Measurements from ENCODE around the gene MAPK7. TPM values are rescaled to one million over a fixed set of nuclear protein-coding genes. Genes with fewer than 3 reads are reported as not detected.

Gene MAPK7
- total RNA-seq, 1 donor from 2014 or later: 7.8 TPM

GRCh38 chr17:19413761-19414160 lies 35.5 kb downstream of the MAPK7 start:
- peaks cover 0 to 4% (median 0%) of the 10 kb centered on the region in 3 donors for H3K4me1 ChIP-seq (ENCODE audit: control insufficient read depth in 3 of 3, insufficient read depth in 3 of 3, low read length in 3 of 3)
- no peaks in the 10 kb centered on the region for H3K9me3 ChIP-seq (ENCODE audit: control insufficient read depth in 3 of 3, low read length in 3 of 3)
- no peak overlapping the region for H3K27ac ChIP-seq (ENCODE audit: low read depth, low read length)
- no peak overlapping the region for H3K9ac ChIP-seq (ENCODE audit: low read depth in 1 of 3, low read length in 3 of 3)
- no peak overlapping the region for H3K4me3 ChIP-seq (ENCODE audit: low read length in 3 of 3)
- H3K27me3 ChIP-seq (ENCODE audit: control insufficient read depth in 3 of 3, insufficient read depth in 3 of 3, low read length in 3 of 3): peaks cover 0 to 12% (median 7%) of the 10 kb centered on the region in 3 donors
- H3K36me3 ChIP-seq (ENCODE audit: control insufficient read depth in 3 of 3, insufficient read depth in 3 of 3, low read length in 3 of 3): peaks cover 0 to 2% (median 0%) of the 10 kb centered on the region in 3 donors

- H3K4me3 ChIP-seq (ENCODE audit: low read length in 3 of 3): no peak overlapping the region
- peaks cover 0 to 4% (median 0%) of the 10 kb centered on the region in 3 donors for H3K4me1 ChIP-seq (ENCODE audit: control insufficient read depth in 3 of 3, insufficient read depth in 3 of 3, low read length in 3 of 3)
- peaks cover 0 to 12% (median 5%) of the 10 kb centered on the region in 3 donors for H3K27me3 ChIP-seq (ENCODE audit: control insufficient read depth in 3 of 3, insufficient read depth in 3 of 3, low read length in 3 of 3)
- H3K9ac ChIP-seq (ENCODE audit: low read depth in 1 of 3, low read length in 3 of 3): no peak overlapping the region
- H3K36me3 ChIP-seq (ENCODE audit: control insufficient read depth in 3 of 3, insufficient read depth in 3 of 3, low read length in 3 of 3): peaks cover 0 to 2% (median 0%) of the 10 kb centered on the region in 3 donors
- H3K9me3 ChIP-seq (ENCODE audit: control insufficient read depth in 3 of 3, low read length in 3 of 3): no peaks in the 10 kb centered on the region
- no peak overlapping the region for H3K27ac ChIP-seq (ENCODE audit: low read depth, low read length)
Measured at GRCh38 chr17:19414396-19415280, 36.3 kb downstream of the MAPK7 start.

DNA sequence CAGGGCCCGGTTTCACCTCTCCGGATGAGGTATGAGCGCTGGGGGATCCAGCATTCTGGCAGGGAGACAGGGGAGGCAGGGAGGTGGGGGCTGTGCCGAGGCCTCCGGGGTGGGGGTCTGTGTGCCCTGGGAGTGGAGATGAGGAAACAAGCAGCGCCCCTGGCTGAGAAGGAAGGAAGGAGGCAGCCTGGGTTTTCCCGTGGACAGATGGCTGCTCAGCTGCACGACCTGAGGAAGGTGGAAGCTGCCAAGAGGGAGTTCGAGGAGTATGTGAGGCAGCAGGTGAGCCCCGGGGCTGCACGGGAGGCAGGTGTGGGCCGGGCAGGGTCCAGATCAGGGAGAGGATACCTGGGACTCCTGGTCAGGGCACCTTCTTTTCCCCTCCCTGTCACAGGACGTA lies 37.0 kb downstream of the MAPK7 start:
- Histone ChIP-seq H3K9ac (ENCODE audit: low read depth in 1 of 3, low read length in 3 of 3) (no peak overlapping the region), H3K4me1 (ENCODE audit: control insufficient read depth in 3 of 3, insufficient read depth in 3 of 3, low read length in 3 of 3) (peaks cover 0 to 4% (median 0%) of the 10 kb centered on the region in 3 donors), H3K9me3 (ENCODE audit: control insufficient read depth in 3 of 3, low read length in 3 of 3) (no peaks in the 10 kb centered on the region), H3K4me3 (ENCODE audit: low read length in 3 of 3) (no peak overlapping the region), H3K27me3 (ENCODE audit: control insufficient read depth in 3 of 3, insufficient read depth in 3 of 3, low read length in 3 of 3) (peaks cover 0 to 12% (median 5%) of the 10 kb centered on the region in 3 donors), H3K36me3 (ENCODE audit: control insufficient read depth in 3 of 3, insufficient read depth in 3 of 3, low read length in 3 of 3) (peaks cover 0 to 2% (median 0%) of the 10 kb centered on the region in 3 donors), H3K27ac (ENCODE audit: low read depth, low read length) (no peak overlapping the region)

- peaks cover 0 to 2% (median 0%) of the 10 kb centered on the region in 3 donors for H3K4me1 ChIP-seq (ENCODE audit: control insufficient read depth in 3 of 3, insufficient read depth in 3 of 3, low read length in 3 of 3)
- no peak overlapping the region for H3K9ac ChIP-seq (ENCODE audit: low read depth in 1 of 3, low read length in 3 of 3)
- H3K27ac ChIP-seq (ENCODE audit: low read depth, low read length): no peak overlapping the region
- peaks cover 0 to 2% (median 0%) of the 10 kb centered on the region in 3 donors for H3K36me3 ChIP-seq (ENCODE audit: control insufficient read depth in 3 of 3, insufficient read depth in 3 of 3, low read length in 3 of 3)
- H3K9me3 ChIP-seq (ENCODE audit: control insufficient read depth in 3 of 3, low read length in 3 of 3): no peaks in the 10 kb centered on the region
- H3K27me3 ChIP-seq (ENCODE audit: control insufficient read depth in 3 of 3, insufficient read depth in 3 of 3, low read length in 3 of 3): peaks cover 0 to 8% (median 5%) of the 10 kb centered on the region in 3 donors
- no peak overlapping the region for H3K4me3 ChIP-seq (ENCODE audit: low read length in 3 of 3)
Measured at GRCh38 chr17:19415806-19416775, 37.8 kb downstream of the MAPK7 start.

DNA sequence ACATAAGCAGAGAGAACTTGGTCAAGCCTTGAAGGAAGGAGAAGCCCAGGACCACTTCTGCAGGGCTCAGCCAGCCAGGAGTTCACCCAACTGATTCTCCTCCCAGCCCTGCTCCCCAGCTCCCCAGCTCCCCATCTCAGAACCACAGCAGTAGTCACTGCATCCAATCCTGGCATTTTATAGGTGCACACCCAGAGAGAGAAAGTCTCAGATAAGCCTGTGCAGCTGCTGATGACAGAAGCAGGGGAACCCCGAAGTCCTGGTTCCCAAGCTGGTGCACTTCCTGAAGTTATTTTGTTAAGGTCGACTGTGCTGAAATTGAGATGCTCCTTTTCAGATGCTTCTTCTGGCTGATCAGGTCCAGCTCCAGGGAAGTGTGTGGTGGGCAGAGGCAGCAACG lies 39.3 kb downstream of the MAPK7 start:
- H3K27ac ChIP-seq (ENCODE audit: low read depth, low read length): no peak overlapping the region
- H3K9ac ChIP-seq (ENCODE audit: low read depth in 1 of 3, low read length in 3 of 3): no peak overlapping the region
- H3K4me1 ChIP-seq (ENCODE audit: control insufficient read depth in 3 of 3, insufficient read depth in 3 of 3, low read length in 3 of 3): no peaks in the 10 kb centered on the region
- peaks cover 0 to 2% (median 0%) of the 10 kb centered on the region in 3 donors for H3K36me3 ChIP-seq (ENCODE audit: control insufficient read depth in 3 of 3, insufficient read depth in 3 of 3, low read length in 3 of 3)
- H3K9me3 ChIP-seq (ENCODE audit: control insufficient read depth in 3 of 3, low read length in 3 of 3): no peaks in the 10 kb centered on the region
- H3K4me3 ChIP-seq (ENCODE audit: low read length in 3 of 3): no peak overlapping the region
- H3K27me3 ChIP-seq (ENCODE audit: control insufficient read depth in 3 of 3, insufficient read depth in 3 of 3, low read length in 3 of 3): peaks cover 0 to 4% (median 0%) of the 10 kb centered on the region in 3 donors

GRCh38 chr17:19418251-19418992 lies 40.1 kb downstream of the MAPK7 start:
- Histone ChIP-seq H3K4me3 (ENCODE audit: low read length in 3 of 3) (no peak overlapping the region), H3K9me3 (ENCODE audit: control insufficient read depth in 3 of 3, low read length in 3 of 3) (no peaks in the 10 kb centered on the region), H3K27me3 (ENCODE audit: control insufficient read depth in 3 of 3, insufficient read depth in 3 of 3, low read length in 3 of 3) (peaks cover 0 to 4% (median 0%) of the 10 kb centered on the region in 3 donors), H3K27ac (ENCODE audit: low read depth, low read length) (no peak overlapping the region), H3K4me1 (ENCODE audit: control insufficient read depth in 3 of 3, insufficient read depth in 3 of 3, low read length in 3 of 3) (no peaks in the 10 kb centered on the region), H3K9ac (ENCODE audit: low read depth in 1 of 3, low read length in 3 of 3) (no peak overlapping the region), H3K36me3 (ENCODE audit: control insufficient read depth in 3 of 3, insufficient read depth in 3 of 3, low read length in 3 of 3) (peaks cover 0 to 2% (median 0%) of the 10 kb centered on the region in 3 donors)

- H3K9me3 ChIP-seq (ENCODE audit: control insufficient read depth in 3 of 3, low read length in 3 of 3): no peaks in the 10 kb centered on the region
- no peaks in the 10 kb centered on the region for H3K27me3 ChIP-seq (ENCODE audit: control insufficient read depth in 3 of 3, insufficient read depth in 3 of 3, low read length in 3 of 3)
- no peak overlapping the region for H3K9ac ChIP-seq (ENCODE audit: low read depth in 1 of 3, low read length in 3 of 3)
- no peaks in the 10 kb centered on the region for H3K36me3 ChIP-seq (ENCODE audit: control insufficient read depth in 3 of 3, insufficient read depth in 3 of 3, low read length in 3 of 3)
- no peak overlapping the region for H3K4me3 ChIP-seq (ENCODE audit: low read length in 3 of 3)
- H3K27ac ChIP-seq (ENCODE audit: low read depth, low read length): no peak overlapping the region
- H3K4me1 ChIP-seq (ENCODE audit: control insufficient read depth in 3 of 3, insufficient read depth in 3 of 3, low read length in 3 of 3): peaks cover 0 to 3% (median 0%) of the 10 kb centered on the region in 3 donors
Measured at GRCh38 chr17:19421219-19421618, 42.9 kb downstream of the MAPK7 start.

DNA sequence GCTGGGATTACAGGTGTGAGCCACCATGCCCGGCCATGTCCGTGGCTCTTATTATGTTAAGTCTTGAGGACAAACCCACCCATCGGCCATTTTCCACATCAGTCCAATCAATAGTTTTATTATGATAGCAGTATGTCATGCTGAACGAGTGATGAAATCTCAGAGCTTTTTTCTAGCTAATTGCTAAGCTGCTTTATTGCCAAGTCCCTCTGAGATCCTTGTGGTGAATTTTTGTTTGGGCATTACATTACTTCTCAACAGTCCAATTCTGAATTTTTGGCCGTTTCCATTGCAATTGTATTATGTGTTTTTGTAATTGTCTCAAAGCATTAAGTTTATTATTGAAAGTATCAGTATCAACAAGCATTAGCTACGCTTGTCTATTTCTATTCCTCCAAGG lies 43.6 kb downstream of the MAPK7 start:
- peaks cover 0 to 3% (median 0%) of the 10 kb centered on the region in 3 donors for H3K4me1 ChIP-seq (ENCODE audit: control insufficient read depth in 3 of 3, insufficient read depth in 3 of 3, low read length in 3 of 3)
- no peaks in the 10 kb centered on the region for H3K36me3 ChIP-seq (ENCODE audit: control insufficient read depth in 3 of 3, insufficient read depth in 3 of 3, low read length in 3 of 3)
- H3K27ac ChIP-seq (ENCODE audit: low read depth, low read length): no peak overlapping the region
- H3K9ac ChIP-seq (ENCODE audit: low read depth in 1 of 3, low read length in 3 of 3): no peak overlapping the region
- no peak overlapping the region for H3K4me3 ChIP-seq (ENCODE audit: low read length in 3 of 3)
- H3K9me3 ChIP-seq (ENCODE audit: control insufficient read depth in 3 of 3, low read length in 3 of 3): no peaks in the 10 kb centered on the region
- no peaks in the 10 kb centered on the region for H3K27me3 ChIP-seq (ENCODE audit: control insufficient read depth in 3 of 3, insufficient read depth in 3 of 3, low read length in 3 of 3)
